Activated CD4-positive, CD25-positive, alpha-beta regulatory T cell treated with anti-CD3 and anti-CD28 coated beads, Interleukin-2, amount 50 U/mL, for 24 hours (primary cell): ENCODE measurements around the gene PHLDB2.
"Not testable (repeated sequence)": the region's sequence is repeated elsewhere in the genome, so short reads cannot be mapped to it uniquely, and the experiment has no call there.

Experiments
- ATAC-seq, 2 donors: fragments of 150-1000 bp; cut with Tn5 transposase; one replicate each; pipeline ENCODE4 v1.10.0; 2021; ENCODE audit warnings: mild to moderate bottlenecking in 1 of 2, moderate library complexity in 1 of 2

PHLDB2 gene

DNA sequence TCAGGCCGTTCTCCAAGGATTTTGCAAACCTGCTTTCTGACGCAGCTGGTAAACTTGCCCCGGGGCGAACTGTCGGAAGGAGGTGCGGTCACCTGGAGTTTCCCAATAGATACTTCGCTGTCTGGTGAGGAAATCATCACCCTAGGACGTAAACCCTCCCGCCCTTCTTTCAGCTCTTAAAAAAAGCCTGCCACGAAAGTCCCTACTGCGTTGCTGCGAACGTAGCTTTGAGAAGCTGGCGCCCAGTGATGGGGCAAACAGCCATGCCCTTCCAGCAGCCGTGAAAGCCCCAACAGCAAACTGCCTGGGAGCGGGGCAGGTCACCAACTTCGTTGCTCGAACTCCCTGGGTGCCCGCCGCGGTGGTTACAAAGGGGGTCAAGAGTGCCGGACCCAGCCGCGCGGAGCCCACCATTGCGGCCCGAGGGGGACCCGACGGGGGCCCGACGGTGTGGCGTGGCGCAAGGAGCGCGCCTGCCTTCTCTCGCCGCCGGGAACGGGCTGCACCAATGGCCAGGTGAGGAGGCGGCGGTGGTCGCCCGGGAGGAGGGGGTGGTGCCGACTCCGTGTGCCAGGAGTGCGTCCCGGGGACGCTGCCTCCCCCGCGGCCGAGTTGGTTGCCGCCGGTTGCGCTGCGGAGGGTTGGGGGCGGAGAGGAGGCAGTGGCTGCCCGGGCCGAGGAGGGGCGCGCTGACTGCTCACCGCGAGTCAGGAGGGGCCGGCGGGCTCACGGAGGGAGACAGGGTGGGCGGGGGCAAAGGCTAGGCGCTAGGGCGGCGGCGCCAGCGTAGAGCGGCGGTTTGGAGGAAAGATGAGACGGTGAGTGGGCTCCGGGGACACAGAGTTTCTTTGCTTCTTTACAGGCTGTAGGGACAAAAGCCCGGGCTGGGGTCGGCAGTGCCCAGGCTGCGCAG lies at the start of gene PHLDB2:
Gene PHLDB2 (plus strand): TSS at position 205 of the 913 bp plus-strand sequence. CDS start 24,813 bp downstream, outside the sequence.
- peak; percentile 52 to 69 for ATAC-seq

DNA sequence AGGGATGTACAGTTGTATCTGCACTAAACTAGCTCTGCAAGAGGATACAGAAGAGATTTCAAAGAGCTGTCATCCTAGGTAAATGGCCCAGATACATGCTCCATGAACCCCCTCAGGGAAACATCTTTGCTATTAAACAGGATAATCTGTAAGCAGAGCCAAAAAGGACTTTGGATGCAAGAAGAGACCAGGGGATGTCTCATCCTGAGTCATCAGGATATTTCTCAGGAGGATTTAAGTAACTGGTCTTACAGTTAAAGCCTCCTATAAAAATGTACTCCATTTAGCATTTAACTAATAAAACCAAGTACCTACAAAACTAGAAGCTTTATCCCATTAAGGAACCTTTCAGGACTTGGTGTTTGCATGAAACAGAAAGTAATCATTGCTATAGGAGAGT lies 48.2 kb upstream of the PHLDB2 start:
- ATAC-seq, result no peak

DNA sequence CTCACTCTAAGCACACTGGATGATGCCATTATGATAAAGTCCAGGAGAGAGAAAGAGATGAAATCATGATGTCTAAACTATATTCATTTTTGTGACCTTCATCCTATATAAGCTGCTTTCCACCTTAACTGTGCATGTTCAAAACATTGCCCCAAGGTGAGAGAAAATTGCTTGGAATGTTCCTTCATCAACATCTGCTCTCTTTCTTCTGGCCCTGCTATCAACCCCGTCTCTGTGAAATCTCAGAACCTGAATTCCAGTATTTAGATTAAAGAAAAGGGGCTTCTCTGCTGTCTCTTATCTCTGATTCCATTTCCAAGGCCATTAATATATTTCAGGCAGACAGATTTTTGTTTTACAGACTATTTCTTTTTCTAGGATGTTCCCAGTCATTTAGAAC lies 47.3 kb upstream of the PHLDB2 start:
- no peak for ATAC-seq

DNA sequence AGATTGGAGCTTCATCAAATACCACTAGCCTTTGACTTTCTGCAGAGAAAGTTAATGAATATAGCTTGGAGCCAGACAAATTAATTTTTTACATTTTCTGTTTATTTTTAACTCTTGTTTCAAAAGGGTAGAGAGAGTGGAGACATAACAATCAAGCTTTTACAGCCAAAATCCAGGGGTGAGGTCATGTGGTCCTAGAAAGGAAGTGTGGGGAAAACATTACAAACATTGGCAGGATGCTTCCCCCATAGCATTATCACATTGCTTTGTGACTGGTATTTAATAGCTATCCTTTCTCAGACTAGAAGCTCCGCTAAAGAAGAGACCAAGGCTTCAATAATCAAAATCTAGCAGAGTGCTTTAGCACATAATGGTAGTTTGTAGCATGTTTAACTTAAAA lies 46.4 kb upstream of the PHLDB2 start:
- ATAC-seq, result no peak

DNA sequence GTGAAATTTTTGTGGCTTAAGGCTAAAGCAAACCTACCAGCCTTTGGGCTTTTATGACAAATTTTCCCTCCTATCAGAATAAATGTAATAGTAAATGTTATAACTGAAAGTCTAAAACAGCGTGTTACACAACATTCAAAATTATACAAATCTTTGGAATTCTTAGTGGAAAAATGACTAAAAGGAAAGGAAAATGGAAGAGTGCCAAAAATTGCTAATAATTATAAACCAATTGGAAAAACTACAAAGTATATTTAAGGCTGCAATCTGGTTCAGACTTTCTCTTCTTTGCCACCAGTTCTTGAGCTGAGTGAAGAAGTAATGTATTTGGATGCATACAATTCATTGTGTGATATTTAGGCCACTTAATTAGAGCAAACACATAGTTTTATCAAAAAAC lies 45.6 kb upstream of the PHLDB2 start:
- ATAC-seq, result no peak

DNA sequence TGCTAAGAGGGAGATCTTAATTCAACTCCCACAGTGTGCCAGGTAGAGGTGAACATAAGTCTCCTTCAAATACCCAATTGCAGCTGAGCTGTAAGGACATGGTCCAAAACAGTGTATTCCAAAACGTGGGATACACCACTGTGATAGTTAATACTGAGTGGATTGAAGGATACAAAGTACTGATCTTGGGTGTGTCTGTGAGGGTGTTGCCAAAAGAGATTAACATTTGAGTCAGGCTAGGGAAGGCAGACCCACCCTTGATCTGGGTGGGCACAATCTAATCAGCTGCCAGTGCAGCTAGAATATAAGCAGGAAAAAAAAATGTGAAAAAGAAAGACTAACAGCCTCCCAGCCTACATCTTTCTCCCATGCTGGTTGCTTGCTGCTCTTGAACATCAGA lies 45.1 kb upstream of the PHLDB2 start:
- no peak for ATAC-seq

DNA sequence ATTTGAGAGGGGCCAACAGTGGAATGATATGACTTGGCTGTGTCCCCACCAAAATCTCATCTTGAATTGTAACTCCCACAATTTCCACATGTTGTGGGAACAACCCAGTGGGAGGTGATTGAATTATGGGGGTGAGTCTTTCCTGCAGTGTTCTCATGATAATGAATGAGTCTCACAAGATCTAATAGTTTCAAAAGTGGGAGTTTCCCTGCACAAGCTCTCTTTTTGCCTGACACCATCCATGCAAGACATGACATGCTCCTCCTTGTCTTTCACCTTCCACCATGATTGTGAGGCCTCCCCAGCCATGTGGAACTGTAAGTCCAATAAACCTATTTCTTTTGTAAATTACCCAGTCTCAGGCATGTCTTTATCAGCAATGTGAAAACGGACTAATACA lies 42.3 kb upstream of the PHLDB2 start:
- not testable (repeated sequence) for ATAC-seq

DNA sequence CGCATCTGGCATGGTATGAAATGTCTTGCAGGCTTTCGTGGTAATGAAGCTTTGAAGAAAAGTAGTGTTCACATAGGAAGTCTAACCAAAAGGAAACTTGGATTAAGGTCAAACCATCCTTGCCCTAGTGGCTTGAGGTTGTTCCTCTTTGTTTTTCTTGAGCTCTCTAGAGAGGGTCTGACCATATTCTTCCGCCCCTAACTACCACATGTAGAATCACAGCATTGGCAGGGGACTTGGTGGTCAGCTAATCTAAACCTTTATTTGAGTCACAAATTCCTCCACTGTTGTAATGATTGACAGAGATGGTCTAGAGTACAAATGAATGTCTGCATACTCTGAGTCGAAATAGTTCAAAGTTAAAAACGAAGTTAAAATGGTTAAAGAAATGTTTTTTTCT lies 39.1 kb upstream of the PHLDB2 start:
- ATAC-seq, result no peak

DNA sequence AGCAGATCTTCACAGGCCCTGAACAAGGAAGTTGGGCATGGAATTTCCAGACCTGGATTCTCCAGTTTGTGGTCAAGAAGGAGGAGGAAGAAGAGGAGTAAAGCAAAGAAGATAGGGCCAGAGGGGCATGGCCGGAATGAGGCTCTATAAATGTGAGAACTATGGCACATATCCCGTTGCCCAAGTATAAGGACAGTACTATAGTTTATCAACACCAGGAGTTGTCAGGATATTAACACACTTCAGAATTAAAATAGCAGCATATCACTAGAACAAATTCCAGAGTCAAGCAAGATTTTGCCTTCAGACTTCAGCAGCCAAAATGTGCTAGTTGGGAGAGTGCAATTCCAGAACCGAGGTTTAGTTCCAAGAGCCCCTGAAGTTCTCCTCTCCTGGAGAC lies 38.4 kb upstream of the PHLDB2 start:
- no peak for ATAC-seq

DNA sequence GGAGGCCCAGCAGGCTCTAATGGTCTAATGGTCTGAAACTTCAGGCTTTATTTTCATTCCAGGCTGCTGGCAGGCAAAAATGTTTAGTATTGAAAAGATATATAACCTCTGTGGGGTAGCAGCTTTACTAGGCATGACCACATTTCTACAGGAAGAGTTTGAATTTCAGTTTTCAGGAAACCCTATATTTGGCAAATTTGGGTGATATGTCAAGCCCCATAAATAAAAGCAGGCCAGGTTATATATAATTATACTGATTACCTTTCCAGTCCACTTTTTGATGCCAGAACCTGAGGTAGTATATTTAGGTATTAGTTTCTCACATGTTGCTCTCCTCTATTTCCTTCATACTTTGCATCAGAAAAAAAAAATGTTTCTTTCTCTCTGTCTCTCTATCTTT lies 37.2 kb upstream of the PHLDB2 start:
- no peak for ATAC-seq

DNA sequence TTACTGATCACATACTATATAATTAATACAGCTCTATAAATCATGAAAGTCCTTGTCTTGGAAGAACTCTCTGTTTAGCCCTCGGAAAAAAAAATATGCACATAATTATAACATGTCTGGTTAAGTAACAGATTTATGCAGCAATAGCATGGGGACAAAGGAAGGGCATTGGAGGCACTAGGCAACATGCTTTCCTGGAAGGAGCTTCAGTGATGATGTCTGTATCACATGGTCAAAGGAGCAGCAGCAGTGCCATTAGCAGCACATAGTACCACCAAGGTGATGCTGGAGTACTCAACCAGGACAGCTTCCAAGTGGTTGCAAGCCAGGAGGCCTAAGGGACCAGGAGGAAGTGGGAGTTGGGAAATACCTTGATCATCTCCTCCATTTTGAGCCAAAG lies 36.3 kb upstream of the PHLDB2 start:
- no peak for ATAC-seq

DNA sequence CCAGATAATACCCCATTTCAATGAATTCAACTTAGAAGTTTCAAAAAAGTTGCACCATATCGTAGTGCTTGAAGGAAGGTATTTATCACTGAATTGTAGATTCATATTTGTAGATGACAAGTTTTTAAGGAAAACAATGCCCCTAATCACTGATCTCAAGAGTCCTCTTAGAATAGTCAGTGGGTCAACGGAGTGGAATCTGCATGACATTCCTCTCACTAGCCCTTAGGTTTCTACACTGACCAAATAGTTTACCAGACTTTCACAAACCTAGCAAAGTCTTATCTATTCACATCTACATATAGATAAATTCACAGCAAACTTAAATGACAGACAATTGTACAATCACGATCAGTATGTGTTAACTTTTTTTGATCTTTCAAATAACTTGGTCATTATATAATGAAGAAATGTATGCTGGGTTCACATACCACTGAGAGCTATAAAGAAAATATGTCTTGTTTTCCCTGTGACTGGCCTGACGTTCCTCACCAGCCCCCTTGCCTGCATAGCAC lies 35.7 kb upstream of the PHLDB2 start:
- ATAC-seq, result no peak

DNA sequence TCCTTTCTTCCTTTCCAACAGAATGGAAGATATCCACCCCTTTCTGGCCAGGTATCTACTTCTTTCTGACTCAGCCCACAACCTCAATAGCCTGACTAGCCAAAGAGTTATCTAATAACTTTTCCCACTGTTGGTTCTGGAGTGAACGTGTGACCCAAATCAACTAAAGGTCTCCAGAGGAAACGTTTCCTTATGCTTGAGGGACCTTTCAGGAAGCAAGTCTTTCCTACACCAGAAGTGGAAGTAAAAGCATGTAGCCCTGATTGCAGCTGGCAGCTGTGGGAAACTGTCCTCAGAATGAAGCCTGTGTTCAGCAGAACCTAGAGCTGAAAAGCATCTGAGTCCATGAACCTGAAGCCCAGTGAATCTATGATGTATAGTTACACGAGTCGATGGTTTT lies 34.7 kb upstream of the PHLDB2 start:
- ATAC-seq, result no peak

DNA sequence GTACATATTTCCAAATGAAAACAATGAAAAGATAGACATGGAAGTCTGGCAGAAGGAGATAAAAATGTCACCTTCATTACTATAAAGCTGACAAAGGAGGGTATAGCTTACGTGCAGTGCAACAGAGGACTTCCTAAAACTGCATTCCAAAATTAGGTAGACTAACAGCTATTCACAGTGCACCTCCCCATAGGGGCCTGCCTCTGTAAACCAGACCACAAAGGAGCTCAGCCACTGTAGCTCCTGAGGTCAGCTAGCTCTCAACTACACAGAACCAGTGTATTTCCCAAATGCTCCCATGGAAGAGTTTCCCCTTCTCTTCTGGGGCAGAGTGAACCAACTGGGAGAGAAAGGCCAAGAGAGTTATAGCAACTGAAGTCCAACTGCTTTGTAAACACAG lies 31.2 kb upstream of the PHLDB2 start:
- ATAC-seq, result no peak

DNA sequence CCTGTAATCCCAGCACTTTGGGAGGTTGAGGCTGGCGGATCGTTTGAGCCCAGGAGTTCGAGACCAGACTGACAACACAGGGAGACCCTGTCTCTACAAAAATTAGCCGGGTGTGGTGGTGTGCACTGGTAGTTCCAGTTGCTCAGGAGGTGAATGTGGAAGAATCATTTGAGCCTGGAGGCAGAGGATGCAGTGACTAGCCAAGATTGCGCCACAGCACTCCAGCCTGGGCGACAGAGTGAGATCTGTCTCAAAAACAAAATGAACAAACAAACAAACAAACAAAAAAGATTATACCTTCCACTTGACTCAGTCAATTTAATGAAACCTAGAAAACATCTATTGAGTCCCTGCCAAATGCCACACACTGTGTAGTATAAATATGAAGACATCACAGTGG lies 30.5 kb upstream of the PHLDB2 start:
- no peak for ATAC-seq

DNA sequence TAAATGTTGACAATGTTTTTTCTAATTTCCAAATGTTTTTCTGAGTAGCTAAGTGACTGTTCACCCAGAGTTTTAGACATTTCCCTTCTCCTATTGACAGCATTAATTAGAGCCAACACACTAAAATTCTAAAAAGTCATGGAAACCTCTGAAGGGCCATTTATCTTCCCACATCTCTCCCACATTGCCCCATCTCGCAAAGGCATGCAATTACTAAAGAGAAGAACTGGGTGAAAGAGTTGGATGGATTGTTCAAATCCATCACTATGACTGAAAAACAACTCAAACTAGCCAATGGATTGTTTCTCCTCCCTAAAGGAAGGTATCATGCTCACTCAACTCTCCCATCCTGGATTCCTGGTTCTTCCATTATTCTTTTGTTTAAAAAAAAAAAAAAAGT lies 30.0 kb upstream of the PHLDB2 start:
- ATAC-seq, result no peak

DNA sequence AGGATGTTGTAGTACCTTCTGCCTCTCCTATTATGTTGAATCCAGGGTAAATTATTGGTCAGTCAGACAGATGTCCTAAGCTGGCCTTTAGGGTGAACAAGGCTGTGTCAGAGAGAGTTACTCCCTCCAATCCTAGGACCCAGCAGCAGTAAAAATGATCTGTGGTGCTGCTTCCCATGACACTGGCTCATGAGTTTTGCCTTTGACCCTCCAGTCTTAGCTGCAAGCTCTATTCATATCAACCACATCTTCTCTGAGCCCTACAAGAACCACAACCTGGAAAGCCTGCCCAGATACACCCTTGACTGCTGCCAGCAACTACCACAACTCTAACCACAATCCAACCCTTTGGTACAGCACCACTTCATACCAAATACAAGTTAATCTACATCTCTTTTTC lies 27.2 kb upstream of the PHLDB2 start:
- peak in 1 of 2 donors; percentile 30 for ATAC-seq

DNA sequence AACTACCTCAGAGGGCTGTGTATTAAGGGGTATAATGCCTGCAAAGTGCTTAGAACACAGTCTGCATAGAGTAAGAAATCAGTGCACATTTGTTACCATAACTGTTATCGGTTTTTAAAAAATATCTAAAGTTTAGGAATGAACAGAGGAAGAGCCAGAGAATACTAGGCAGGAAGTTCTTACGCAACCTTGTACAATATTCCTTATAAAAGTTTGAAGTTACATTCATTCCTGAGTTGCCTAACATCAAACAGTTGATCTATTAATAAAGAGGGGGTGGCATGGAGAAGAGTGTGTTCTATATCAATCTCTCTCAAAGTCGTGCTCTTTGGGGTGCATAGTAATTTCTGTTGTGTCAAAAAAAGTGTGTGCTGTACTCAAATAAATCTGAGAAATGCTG lies 22.0 kb upstream of the PHLDB2 start:
- no peak for ATAC-seq

DNA sequence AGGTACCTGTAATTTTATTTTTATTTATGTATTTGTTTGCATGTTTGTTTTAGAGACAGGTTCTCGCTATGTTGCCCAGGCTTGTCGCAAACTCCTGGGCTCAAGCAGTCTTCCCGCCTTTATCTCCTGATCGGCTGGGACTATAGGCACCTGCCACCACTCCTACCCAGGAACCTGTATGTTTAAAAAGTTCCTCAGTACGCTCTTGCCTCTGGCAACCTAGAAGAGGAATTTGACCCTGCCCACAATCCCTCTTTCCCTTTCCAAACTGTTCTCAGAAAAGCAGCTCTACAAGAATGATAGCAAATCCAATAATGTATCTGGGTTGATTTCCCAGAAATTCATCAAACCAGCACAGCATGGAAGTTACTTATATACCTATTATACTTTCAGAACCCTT lies 20.9 kb upstream of the PHLDB2 start:
- no peak for ATAC-seq

DNA sequence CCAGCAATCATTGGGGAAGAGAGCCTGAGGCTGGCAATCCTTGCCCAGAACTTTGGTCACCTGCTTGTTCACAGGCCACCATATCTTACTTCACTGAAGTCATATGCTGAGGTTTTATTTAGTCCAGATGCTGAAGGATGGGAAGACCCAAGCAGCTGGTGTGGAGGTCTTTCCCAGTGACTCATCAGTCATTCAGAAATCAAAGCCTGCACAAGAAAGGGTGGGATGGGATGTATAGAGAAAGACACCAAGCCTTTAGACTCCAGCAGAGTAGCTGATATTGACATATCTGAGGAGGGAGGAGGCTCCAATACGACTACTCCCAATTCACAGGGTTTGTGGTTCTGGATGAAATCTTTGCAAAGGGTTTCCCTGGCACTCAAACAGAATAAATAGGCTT lies 13.0 kb upstream of the PHLDB2 start:
- ATAC-seq, result no peak

DNA sequence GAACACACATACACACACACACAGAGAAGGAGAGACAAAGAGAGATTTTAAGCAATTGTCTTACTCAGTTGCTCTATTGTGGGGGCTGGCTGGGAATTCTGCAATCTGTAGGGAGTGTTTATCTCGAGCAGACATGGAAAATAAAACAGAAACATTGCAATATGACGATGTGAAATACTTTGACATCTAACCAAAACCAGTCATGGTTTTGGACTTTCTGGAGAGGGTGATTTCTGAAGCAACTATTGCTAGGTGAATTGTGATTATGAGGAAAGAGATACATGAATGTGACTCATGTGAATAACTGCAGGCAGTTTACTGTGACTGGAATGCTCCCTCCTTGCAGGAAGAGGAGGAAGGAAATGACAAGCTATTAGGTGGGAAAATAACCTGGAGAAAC lies 12.3 kb upstream of the PHLDB2 start:
- ATAC-seq, result no peak

DNA sequence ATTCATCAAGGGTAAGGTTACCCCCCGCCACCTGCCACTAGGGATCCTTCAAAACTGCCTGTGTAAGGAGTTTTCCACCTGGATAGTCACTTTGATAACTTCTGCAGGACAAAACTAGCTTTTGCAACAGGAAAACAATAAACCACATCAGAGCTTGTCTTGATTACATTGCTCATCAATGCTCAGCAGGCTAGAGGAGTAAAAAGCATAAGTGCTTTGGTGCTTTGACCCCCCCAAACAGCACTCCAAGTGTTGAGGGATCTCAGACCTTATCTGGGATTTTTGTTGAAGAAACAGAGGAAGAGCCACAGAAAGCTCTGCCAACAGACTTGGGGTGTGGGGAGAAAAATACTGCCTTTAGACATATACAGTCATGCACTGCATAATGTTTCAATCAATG lies 10.8 kb upstream of the PHLDB2 start:
- ATAC-seq, result no peak

DNA sequence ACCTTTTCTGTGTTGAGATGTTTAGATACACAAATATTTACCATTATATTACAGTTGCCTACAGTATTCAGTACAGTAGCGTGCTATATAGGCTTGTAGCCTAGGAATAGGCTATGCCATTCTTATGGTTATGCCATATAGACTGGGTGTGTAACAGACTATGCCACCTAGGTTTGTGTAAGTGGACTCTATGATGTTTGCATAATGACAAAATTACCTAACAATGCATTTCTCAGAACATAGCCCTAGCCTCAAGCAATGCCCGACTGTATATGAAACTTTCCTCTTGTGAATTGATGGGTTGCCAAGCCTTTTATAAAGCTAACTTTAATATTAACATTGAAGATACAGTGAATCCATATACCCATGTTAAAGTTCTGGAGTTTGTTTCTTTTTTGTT lies 10.3 kb upstream of the PHLDB2 start:
- no peak for ATAC-seq

DNA sequence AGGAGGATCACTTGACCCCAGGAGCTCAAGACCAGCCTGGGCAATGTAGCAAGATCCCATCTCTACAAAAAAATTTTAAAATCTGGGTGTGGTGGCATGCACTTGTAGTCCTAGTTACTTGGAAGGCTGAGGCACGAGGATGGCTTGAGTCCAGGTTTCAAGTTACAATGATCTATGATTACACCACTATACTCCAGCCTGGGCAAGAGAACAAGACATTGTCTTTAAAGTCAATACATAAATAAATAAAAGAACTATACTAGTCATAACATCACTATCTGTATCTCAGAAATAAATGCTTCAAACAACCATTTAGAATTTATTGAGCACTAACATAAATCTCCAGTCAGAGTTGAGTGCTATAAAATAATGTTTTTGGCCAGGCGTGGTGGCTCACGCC lies 8.5 kb upstream of the PHLDB2 start:
- no peak for ATAC-seq

DNA sequence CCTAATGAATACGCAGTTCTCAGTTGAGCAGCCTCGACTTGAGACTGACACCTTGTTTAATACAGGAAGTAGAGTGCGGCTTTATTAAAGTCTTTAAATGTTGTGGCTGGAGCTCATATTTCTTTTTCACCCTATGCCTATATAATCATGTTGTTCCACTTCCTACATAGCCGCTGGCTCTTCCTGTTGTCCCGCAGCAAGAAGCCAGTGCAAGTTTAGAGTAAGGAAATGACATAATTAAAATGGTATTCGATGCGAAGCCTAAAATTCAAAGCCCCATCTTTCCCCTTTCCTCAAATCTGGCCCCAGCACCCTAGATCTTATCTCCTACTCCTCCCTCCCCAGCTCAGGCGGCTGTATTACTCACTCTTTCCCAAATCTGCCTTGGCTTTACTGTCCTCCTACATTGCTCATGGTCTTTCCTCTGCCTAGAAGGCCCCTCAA lies 7.5 kb upstream of the PHLDB2 start:
- no peak for ATAC-seq
